Endothelial cell (in vitro differentiated cells): ENCODE measurements around the gene GPR146. TPM values are rescaled to one million over a fixed set of nuclear protein-coding genes. Genes with fewer than 3 reads are reported as not detected.

Experiments
- DNase-seq: peaks from one replicate; pipeline ENCODE4 v3.0.0; 2021; ENCODE audit warnings: low spot score
- H3K27ac Mint-ChIP-seq: one replicate; pipeline ENCODE4 v1.8.0; 2021; ENCODE audit warnings: mixed read lengths, inconsistent platforms; ENCODE audit not compliant: unreplicated experiment
- H3K27me3 Mint-ChIP-seq: one replicate; pipeline ENCODE4 v1.8.0; 2021; ENCODE audit warnings: mild to moderate bottlenecking, moderate library complexity, mixed read lengths, inconsistent platforms; ENCODE audit not compliant: unreplicated experiment
- H3K36me3 Mint-ChIP-seq: one replicate; pipeline ENCODE4 v1.8.0; 2021; ENCODE audit warnings: mild to moderate bottlenecking, low read depth, mixed read lengths, inconsistent platforms; ENCODE audit not compliant: unreplicated experiment
- H3K4me1 Mint-ChIP-seq: one replicate; pipeline ENCODE4 v1.8.0; 2021; ENCODE audit warnings: mild to moderate bottlenecking, mixed read lengths, inconsistent platforms; ENCODE audit not compliant: unreplicated experiment
- H3K4me3 Mint-ChIP-seq: one replicate; pipeline ENCODE4 v1.8.0; 2021; ENCODE audit warnings: mild to moderate bottlenecking, mixed read lengths, inconsistent platforms; ENCODE audit not compliant: unreplicated experiment
- H3K9me3 Mint-ChIP-seq: one replicate; pipeline ENCODE4 v1.8.0; 2021; ENCODE audit warnings: mixed read lengths, inconsistent platforms; ENCODE audit not compliant: unreplicated experiment
- CTCF ChIP-seq: fragments of 200-600 bp; sonication (generic); IDR thresholded peaks from one replicate; pipeline ENCODE4 v1.5.0; 2021; ENCODE audit warnings: antibody characterized with exemption; ENCODE audit not compliant: unreplicated experiment
- total RNA-seq: library from RNA; stranded (reverse); fragmentation: NEBNext Ultra II Directional; extraction: Animal tissue kit (Norgen Biotek cat#: 25700); gene quantifications from one replicate; pipeline ENCODE4 v1.2.1, GENCODE V29; 2021; ENCODE audit not compliant: unreplicated experiment

The GPR146 gene
- total RNA-seq, 1 donor from 2014 or later: 8.1 TPM

GRCh38 chr7:1062296-1063294 lies 18.2 kb downstream of the GPR146 start:
- no peak overlapping the region for H3K27ac Mint-ChIP-seq
- no peaks in the 10 kb centered on the region for H3K9me3 Mint-ChIP-seq
- peaks cover 25% of the 10 kb centered on the region for H3K36me3 Mint-ChIP-seq
- peaks cover 11% of the 10 kb centered on the region for H3K4me1 Mint-ChIP-seq
- DNase-seq: no peak
- peak overlapping the region; percentile 20 for H3K4me3 Mint-ChIP-seq
- H3K27me3 Mint-ChIP-seq: peaks cover 14% of the 10 kb centered on the region
- TF ChIP-seq CTCF: no peak

GRCh38 chr7:1063361-1063760 lies 19.0 kb downstream of the GPR146 start:
- Mint-ChIP-seq H3K27ac (no peak overlapping the region), H3K27me3 (peaks cover 15% of the 10 kb centered on the region), H3K4me3 (no peak overlapping the region), H3K4me1 (peaks cover 11% of the 10 kb centered on the region), H3K36me3 (peaks cover 25% of the 10 kb centered on the region), H3K9me3 (no peaks in the 10 kb centered on the region)
- no peak for DNase-seq
- no peak for TF ChIP-seq CTCF

GRCh38 chr7:1064581-1064980 lies 20.2 kb downstream of the GPR146 start:
- H3K36me3 Mint-ChIP-seq: peaks cover 22% of the 10 kb centered on the region
- H3K27me3 Mint-ChIP-seq: peaks cover 13% of the 10 kb centered on the region
- no peak for DNase-seq
- H3K9me3 Mint-ChIP-seq: no peaks in the 10 kb centered on the region
- H3K4me3 Mint-ChIP-seq: no peak overlapping the region
- no peak overlapping the region for H3K27ac Mint-ChIP-seq
- no peak for TF ChIP-seq CTCF
- peaks cover 6% of the 10 kb centered on the region for H3K4me1 Mint-ChIP-seq

GRCh38 chr7:1065263-1065584 lies 20.9 kb downstream of the GPR146 start:
- H3K4me3 Mint-ChIP-seq: no peak overlapping the region
- no peak for DNase-seq
- no peak for TF ChIP-seq CTCF
- H3K27ac Mint-ChIP-seq: no peak overlapping the region
- no peaks in the 10 kb centered on the region for H3K9me3 Mint-ChIP-seq
- peaks cover 22% of the 10 kb centered on the region for H3K36me3 Mint-ChIP-seq
- H3K27me3 Mint-ChIP-seq: peaks cover 13% of the 10 kb centered on the region
- peaks cover 6% of the 10 kb centered on the region for H3K4me1 Mint-ChIP-seq

GRCh38 chr7:1065585-1066241 lies 21.4 kb downstream of the GPR146 start:
- no peak overlapping the region for H3K27ac Mint-ChIP-seq
- peaks cover 15% of the 10 kb centered on the region for H3K27me3 Mint-ChIP-seq

More at GRCh38 chr7:1065585-1066241, 21.4 kb downstream of the GPR146 start:
- Mint-ChIP-seq H3K4me3 (no peak overlapping the region), H3K4me1 (peaks cover 6% of the 10 kb centered on the region), H3K36me3 (peaks cover 26% of the 10 kb centered on the region), H3K9me3 (no peaks in the 10 kb centered on the region)
- peak; percentile 82 for TF ChIP-seq CTCF
- peak; percentile 90 for DNase-seq
